ENCODE results near the gene MTF2.

Gene MTF2

DNA sequence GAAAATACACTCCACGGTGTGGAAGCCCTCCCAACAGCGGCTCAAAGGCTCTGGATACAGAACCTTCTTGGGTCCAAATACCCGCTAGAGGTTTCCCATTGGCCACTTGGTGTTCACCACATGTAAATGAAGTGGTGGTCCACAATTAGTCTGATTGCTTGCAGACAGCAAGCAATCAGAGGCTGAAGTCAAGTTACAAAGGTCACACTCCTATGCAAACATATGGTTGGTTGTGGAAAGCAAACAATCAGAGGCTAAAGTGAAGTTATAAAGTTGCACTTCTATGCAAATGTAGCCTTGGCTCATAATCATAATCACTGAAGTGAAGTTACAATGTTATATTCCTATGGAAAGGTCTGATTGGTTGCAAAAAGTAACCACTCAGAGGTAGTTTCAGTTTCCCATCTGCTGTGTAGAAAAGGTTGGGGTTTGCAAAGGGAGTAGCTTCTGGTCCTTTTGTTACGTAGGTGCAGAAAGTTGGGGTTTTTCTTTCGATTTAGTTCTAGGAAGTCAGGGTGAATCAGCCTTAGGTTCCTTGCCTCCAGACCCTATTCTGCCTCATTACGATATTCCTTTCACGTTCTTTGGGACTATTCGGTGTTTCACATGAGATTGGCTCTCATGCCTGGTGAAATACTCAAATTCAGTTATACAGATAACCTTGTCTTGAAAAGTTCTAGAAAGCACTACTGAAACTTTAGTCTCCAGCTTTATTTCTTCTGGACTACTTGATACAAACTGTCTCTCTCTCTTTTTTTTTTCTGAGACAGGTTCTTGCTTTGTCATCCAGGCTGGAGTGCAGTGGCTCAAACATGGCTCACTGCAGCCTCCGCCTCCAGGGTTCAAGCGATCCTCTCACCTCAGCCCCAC, 36.7 kb upstream of the MTF2 start:
- TF ChIP-seq SPI1 (IDR thresholded peaks at IDR 0.05; ENCODE audit: borderline replicate concordance, low read depth) (peak; percentile 6; the same call in 1 of the 2 replicates), CTCF (IDR thresholded peaks at IDR 0.05; ENCODE audit: insufficient read depth, low read length) (no peak)
- Histone ChIP-seq H3K27ac (replicated peaks) (no peak overlapping the region), H3K27me3 (ENCODE audit: insufficient read depth, poor library complexity, severe bottlenecking) (no peaks in the 10 kb centered on the region), H3K4me3 (replicated peaks; ENCODE audit: insufficient read depth, low read length) (no peak overlapping the region)
- peak in 1 of 2 experiments; percentile 26 for DNase-seq (ENCODE audit: low read depth in 1 of 2, low spot score in 1 of 2)

GRCh38 chr1:93043057-93043557, 36.0 kb upstream of the MTF2 start:
- H3K27me3 ChIP-seq (ENCODE audit: insufficient read depth, poor library complexity, severe bottlenecking) = no peaks in the 10 kb centered on the region
- DNase-seq (ENCODE audit: low read depth in 1 of 2, low spot score in 1 of 2) = no peak
- H3K4me3 ChIP-seq (replicated peaks; ENCODE audit: insufficient read depth, low read length) = no peak overlapping the region
- H3K27ac ChIP-seq (replicated peaks) = no peak overlapping the region
- TF ChIP-seq CTCF (IDR thresholded peaks at IDR 0.05; ENCODE audit: insufficient read depth, low read length) (no peak), REST (IDR thresholded peaks at IDR 0.05; ENCODE audit: insufficient replicate concordance, low read depth) (no peak), POLR2AphosphoS5 (IDR thresholded peaks at IDR 0.05; ENCODE audit: low read depth) (no peak), GABPA (IDR thresholded peaks at IDR 0.05; ENCODE audit: low read depth) (no peak)

DNA sequence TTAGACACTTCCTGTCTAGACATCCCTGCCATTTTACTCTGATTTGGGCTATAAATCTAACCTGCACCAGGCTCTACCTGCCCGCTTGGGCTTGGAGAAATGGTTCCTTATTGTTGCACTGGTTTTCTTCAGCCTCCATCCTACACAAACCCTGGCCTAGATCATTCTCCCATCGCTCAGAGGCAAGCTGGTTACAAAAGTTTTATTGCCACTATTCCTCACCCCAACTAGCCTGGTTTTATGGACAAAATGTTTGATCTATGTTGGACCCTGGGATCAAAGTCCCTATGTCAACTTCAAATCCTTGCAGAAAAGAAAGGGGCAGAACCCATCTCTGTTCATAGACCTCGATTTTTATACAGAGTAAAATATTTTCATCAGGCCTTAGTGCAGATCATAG, 31.5 kb upstream of the MTF2 start:
- Histone ChIP-seq H3K4me3 (replicated peaks; ENCODE audit: insufficient read depth, low read length) (no peak overlapping the region), H3K27ac (replicated peaks) (no peak overlapping the region), H3K27me3 (ENCODE audit: insufficient read depth, poor library complexity, severe bottlenecking) (no peaks in the 10 kb centered on the region)
- no peak for TF ChIP-seq CTCF (IDR thresholded peaks at IDR 0.05; ENCODE audit: insufficient read depth, low read length)
- no peak for TF ChIP-seq GABPA (IDR thresholded peaks at IDR 0.05; ENCODE audit: low read depth)
- no peak for TF ChIP-seq REST (IDR thresholded peaks at IDR 0.05; ENCODE audit: insufficient replicate concordance, low read depth)
- TF ChIP-seq POLR2AphosphoS5 (IDR thresholded peaks at IDR 0.05; ENCODE audit: low read depth) = no peak
- TF ChIP-seq SPI1 (IDR thresholded peaks at IDR 0.05; ENCODE audit: borderline replicate concordance, low read depth) = no peak
- no peak for DNase-seq (ENCODE audit: low read depth in 1 of 2, low spot score in 1 of 2)
